Fibroblast of upper back skin (primary cell): ENCODE results near the gene WDR37.
"Not testable (repeated sequence)": the region's sequence is repeated elsewhere in the genome, so short reads cannot be mapped to it uniquely, and the experiment has no call there.

Experiments used
- DNase-seq: peaks from one replicate; pipeline ENCODE4 v3.0.0-alpha.2; 2013

WDR37 gene, protein sequence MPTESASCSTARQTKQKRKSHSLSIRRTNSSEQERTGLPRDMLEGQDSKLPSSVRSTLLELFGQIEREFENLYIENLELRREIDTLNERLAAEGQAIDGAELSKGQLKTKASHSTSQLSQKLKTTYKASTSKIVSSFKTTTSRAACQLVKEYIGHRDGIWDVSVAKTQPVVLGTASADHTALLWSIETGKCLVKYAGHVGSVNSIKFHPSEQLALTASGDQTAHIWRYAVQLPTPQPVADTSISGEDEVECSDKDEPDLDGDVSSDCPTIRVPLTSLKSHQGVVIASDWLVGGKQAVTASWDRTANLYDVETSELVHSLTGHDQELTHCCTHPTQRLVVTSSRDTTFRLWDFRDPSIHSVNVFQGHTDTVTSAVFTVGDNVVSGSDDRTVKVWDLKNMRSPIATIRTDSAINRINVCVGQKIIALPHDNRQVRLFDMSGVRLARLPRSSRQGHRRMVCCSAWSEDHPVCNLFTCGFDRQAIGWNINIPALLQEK

GRCh38 chr10:1056326-1057105, at the start of gene WDR37:
TSS of gene WDR37 (plus strand) at chr10:1056385. CDS start at chr10:1072156, 15,771 bp downstream.
- peak; percentile 86 for DNase-seq

- no peak for DNase-seq
Measured at GRCh38 chr10:1006573-1006972, 49.6 kb upstream of the WDR37 start.

GRCh38 chr10:1007583-1007982, 48.6 kb upstream of the WDR37 start:
- DNase-seq = no peak

DNA sequence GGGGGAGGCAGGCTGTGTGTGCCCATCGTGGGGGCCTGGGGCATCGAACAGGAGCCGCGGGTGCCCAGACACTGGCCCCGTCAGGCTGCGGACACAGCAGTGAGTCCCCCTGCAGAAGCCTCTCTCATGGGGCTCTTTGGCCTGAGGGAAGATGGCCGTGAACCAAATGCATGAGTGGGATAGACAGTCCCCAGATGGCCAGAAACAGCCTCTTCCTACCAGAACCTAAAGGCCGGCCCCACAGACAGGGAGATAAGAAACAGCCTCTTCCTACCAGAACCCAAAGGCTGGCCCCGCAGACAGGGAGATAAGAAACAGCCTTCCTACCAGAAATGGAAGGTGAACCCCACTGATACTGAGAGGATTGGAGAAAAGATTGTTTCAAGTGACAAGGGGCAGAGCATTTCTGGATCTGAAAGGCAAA, 47.1 kb upstream of the WDR37 start:
- DNase-seq = no peak

DNA sequence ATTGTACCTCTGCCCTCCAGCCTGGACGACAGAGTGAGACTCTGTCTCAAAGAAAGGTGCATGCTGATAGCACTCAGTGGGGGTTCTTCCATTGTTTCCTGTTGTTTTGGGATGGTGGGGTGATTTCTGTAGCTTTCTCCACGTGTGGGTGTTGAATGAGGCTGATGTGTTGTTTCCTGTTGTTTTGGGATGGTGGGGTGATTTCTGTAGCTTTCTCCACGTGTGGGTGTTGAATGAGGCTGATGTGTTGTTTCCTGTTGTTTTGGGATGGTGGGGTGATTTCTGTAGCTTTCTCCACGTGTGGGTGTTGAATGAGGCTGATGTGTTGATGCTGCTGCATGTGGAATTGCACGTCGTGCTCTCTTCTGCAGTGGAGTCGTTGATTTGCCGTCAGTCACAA, 46.2 kb upstream of the WDR37 start:
- DNase-seq = not testable (repeated sequence)

GRCh38 chr10:1010703-1011102, 45.5 kb upstream of the WDR37 start:
- DNase-seq = no peak

DNA sequence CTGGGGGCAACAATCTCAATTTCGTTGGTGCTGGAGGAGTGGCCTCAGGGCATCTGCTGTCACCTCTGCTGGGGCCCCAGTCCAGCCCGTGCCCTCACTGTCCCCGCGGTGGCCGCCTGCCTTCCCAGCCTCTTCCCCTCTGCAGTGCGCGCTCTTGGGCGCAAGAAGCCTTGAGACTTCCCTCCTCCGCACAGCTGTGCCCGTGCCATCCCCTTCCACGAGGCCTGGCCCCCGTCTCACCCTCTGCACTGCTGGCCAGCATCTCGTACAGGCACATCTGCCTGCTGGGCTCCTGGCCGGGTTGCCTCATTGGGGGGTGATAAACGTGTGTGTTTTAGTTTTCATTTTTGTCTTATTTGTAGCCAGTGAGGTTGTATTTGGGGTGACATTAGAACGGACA, 44.5 kb upstream of the WDR37 start:
- DNase-seq = no peak

DNA sequence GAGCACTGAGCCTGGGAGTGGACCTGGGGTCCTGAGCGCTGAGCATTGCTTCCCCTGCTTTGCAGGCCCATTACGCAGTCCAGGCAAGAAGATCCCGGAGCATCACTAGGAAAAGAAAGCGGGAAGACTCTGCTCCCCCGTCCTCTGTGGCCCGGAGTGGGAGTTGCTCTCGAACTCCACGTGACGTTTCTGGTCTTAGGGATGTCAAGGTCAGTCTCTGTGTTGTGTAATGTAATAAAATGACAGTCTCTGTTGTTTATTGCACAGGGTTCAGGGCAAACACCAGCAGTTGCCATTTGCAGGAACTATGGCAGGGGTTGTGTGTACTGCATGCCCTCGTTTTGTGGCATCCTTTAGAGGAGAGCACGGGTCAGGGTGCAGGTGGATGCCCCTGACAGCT, 40.5 kb upstream of the WDR37 start:
- no peak for DNase-seq

DNA sequence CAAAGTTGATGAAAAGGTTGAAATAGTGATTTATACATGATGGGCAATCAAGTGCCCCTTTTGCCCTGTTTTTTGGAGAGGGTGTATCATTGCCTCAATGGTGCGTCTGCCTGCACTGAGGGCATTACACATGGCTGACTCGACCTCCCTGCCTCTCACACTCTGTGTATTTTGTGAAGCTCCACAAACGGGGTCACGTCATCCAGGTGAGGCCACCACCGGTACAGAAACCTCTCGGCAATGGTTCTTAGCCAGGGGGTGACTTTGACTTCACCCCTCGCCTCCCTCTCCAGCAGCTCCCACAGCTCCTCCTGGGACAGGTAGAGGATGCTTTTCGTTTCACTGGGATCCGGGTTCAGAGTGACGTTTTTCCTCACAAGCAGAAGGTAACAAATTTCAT, 36.8 kb upstream of the WDR37 start:
- DNase-seq = no peak

GRCh38 chr10:1020460-1020859, 35.7 kb upstream of the WDR37 start:
- no peak for DNase-seq

DNA sequence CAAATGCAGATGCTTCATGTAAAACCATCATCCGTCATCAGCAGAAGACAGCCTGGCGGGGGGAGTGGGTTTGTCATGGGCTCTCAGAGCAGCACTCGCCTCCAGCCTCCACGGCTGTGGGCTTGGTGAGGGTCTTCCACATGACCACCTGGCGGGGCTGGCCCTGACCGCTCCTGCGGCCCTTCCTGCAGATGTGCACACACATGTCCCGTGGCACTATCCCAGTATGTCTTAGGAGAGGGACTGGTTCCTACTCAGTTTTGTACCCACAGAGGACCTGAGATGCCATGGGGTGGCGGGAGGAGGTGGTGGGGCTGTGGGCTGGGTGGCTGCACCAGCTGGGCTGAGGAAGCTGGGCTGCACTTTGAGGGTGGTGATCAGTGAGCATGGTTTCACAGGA, 35.2 kb upstream of the WDR37 start:
- DNase-seq = no peak

DNA sequence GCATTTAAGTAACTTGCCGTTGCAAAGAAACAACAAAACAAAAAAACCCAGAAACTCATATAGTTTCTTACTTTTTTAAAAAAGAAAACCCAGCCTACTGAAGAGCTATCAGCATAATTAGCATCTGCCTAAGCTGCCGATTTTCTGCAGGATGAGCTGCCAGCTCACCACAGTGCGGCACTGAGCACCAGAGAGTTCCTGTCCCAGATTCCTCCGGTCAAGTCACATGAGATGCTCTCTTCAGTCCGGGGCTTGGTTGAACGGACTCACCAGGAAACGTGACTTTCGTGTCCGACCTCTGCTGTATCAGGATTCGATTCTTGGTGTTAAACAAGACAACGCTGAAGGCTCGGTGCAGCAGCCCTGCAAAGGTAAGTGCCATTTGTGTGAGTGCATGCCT, 33.8 kb upstream of the WDR37 start:
- DNase-seq = no peak

DNA sequence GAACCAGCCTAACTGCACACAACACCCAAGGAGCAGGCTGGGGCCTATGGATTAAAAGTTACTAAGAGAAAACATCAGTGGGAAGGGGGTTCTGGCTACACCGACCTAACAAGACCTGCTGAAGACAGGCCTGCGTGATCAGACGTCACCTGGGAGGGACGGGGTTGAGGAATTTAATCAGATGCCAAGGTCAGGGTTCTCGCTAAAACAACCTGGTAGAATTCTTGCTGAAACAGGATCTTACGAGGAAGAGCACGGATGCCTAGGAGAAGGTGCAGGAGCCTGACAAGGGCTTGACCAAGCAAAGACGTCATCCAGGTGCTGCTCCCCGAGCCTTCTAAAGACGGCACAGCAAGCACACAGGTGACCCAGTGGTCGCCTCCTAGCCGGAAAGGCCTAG, 32.1 kb upstream of the WDR37 start:
- no peak for DNase-seq

DNA sequence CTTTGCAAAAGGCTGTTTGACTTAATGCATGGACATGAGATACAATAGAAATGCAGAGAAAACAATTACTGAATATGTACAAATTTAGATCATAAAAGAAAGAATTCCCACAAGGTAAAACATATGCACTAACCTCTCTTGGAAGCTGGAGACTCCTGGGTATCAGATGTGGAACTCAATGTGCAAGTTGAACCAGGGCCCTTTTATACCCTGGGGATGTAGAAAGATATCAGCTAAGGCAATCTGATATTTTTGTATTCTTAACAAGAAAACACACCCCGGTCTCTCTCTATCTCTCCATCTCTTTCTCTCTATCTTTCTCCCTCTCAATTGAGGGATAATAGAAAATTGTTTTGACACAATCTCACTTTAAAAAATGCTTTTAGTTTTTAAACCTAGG, 30.5 kb upstream of the WDR37 start, which contains the start of gene IDI2:
Gene IDI2, minus strand, starts transcription at position 177 of the 400 bp plus-strand sequence. CDS start 1,136 bp downstream, outside the sequence.
- no peak for DNase-seq

DNA sequence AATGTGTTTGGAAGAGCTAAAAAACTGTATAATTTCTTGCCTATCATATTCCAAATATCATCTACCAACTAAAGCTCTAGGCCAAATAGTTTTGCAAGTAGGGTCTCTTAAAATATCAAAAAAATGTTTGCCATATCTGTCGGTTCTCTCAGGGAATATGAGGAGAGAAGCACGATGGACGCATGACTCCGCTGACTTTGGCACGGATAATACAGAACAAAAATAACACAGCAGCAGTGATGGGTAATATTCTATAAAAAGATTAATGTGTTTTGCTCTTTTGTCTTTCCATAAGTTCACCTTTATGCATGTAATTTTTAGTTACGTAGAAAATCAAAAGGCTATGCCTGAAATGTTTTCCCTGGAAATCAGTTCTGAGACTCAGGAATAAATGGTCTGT, 29.6 kb upstream of the WDR37 start:
- DNase-seq = no peak

DNA sequence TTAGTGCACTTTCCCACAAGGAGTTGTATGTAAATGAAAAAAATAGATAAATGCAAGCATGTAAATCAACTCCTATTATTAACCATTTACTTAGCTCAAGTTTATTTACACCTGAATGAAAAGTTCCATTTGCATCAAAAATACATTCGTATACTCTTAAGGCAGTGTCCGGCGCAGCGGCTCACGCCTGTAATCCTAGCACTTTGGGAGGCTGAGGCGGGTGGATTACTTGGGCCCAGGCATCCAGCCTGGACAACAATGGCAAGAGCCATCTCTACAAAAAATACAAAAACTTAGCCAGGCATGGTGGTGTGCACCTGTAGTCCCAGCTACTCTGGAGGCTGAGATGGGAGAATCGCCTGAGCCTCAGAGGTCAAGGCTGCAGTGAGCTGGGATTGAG, 26.3 kb upstream of the WDR37 start:
- DNase-seq = no peak

DNA sequence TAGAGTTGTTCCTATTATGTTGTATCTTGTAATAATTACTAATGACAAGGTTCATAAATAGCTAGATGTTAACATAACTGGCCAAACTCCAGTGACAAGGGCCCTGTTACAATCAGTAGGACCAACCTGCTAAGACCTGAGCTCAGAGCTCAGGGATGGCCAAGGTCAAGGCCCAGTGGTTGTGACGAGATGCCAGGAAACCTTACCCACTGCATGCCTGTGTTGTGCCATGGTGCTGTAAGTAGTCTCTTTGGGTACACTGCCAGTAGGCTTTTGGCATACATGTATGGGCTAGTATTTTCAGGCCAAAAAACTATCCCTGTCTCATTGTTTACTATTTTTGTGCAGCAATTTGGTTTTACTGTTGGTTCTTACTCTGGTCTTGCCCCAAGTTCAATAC, 22.6 kb upstream of the WDR37 start:
- no peak for DNase-seq

DNA sequence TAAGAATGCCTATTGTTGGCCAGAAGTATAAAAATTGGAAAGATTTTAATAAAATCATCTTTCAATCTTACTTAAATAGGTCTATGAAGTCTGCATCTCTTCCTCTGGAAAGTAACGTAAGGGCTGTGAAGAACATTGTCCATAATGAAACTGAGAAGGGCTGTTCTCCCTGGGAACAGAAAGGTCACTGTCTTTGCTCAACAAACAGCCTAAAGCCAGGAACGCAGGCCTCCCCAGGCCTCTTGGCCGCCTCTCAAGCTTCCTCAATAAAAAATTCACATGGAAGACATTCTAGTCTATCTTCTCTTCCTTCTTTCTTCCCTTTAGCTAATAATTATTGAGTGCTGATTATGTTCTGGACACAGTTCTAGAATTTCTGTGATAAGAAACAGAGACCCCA, 21.4 kb upstream of the WDR37 start:
- DNase-seq = no peak

DNA sequence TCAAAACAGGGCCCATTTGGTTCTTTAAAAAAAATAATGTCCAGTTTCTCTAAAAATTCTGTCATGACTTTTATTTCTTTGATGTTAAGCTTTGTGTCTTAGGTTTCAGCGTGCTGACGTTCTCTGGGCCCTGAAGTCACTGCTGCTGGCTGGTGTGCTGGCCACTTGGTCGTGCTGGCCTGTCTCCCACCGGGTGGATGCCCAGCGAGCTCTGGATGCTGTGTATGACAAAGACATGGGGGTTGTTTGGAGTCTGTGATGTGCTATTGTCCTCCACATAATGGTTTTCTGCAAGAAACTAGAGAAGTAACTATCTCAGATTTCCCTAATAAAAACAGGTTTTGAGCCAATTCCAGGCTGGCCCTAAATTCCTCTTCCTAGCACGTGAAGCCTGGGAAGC, 21.0 kb upstream of the WDR37 start:
- DNase-seq = no peak

DNA sequence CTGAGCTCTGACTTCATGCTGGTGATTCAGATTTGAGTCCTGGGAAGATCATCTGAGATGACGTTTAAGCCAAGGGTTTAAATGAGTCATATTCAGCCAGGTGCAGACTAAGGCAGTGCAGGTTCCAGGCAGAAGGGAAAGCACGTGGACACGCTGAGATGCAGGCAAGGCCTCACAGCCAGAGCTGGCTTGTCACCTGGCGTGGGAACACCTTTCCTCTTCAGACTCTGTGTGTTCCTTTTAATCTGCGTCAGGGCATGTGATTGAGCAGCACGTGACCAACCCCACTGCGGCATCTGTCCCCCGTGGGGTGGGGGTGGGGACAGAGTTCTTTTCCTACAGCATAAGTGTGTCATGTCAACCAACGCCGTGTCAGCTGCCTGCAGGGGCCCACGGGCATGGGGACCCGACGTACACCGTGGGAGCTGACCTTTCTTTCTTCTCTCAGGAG, 19.8 kb upstream of the WDR37 start:
- peak; percentile 9 for DNase-seq

- no peak for DNase-seq
Measured at GRCh38 chr10:1037098-1037497, 19.1 kb upstream of the WDR37 start.

- not testable (repeated sequence) for DNase-seq
Measured at GRCh38 chr10:1038769-1039168, 17.4 kb upstream of the WDR37 start.

DNA sequence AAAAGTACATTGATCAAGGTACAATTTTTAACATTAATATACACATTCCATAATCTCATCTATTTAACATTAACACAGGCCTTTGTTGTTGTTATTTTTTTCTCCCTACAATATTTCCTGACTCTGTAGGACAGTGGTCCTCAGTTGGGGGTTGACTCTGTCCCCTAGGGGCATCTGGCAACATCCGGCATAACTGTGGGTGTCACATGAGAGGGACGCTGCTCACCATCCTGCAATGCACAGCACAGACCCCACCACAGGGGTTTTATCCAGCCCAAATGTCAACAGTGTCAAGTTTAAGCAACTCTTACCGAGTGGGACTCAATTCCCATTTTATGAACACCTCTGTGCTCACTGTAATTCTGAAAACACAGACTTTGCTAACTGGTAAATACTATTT, 16.1 kb upstream of the WDR37 start:
- no peak for DNase-seq

DNA sequence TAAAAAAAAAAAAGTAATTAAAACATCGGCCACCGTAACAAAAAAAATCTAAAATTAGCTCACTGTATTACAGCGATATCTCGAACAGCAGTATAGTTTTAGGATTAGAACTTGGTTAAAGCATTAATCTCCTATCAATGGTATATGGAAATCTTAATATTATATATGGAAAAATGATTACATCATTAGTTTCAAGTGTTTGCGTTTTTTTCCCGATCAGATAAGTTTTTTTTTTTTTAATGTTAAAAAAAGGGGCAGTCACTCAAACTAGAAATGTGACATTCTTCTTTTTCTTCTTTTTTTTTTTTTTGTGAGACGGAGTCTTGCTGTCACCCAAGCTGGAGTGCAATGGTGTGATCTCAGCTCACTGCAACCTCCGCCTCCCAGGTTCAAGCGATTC, 14.7 kb upstream of the WDR37 start:
- no peak for DNase-seq
